Activated naive CD8-positive, alpha-beta T cell treated with anti-CD3 and anti-CD28 coated beads, Interleukin-2, amount 10 ng/mL, durations not matched to agents 7 days and 5 days (primary cell): Measurements from ENCODE around the gene HS3ST5. TPM values are rescaled to one million over a fixed set of nuclear protein-coding genes. Genes with fewer than 3 reads are reported as not detected.

Experiments used
- ATAC-seq: fragments of 150-1000 bp; cut with Tn5 transposase; one replicate; pipeline ENCODE4 v1.10.0; 2021; ENCODE audit warnings: low read depth, moderate library complexity
- POLR2A ChIA-PET: fragments of 350-600 bp; sonication (Branson Sonifier 250); formaldehyde crosslinking; loops from one replicate; lab custom pipeline; 2021; ENCODE audit warnings: antibody characterized with exemption; lab: Charles Lee
- DNase-seq: peaks from one replicate; pipeline ENCODE4 v3.0.0; 2021
- H3K27ac Mint-ChIP-seq: one replicate; pipeline ENCODE4 v1.8.0; 2022; ENCODE audit warnings: mild to moderate bottlenecking, mixed read lengths
- H3K27me3 Mint-ChIP-seq: one replicate; pipeline ENCODE4 v1.8.0; 2022; ENCODE audit warnings: mild to moderate bottlenecking, moderate library complexity, mixed read lengths
- H3K36me3 Mint-ChIP-seq: one replicate; pipeline ENCODE4 v1.8.0; 2021; ENCODE audit warnings: mild to moderate bottlenecking, mixed read lengths
- H3K4me1 Mint-ChIP-seq: one replicate; pipeline ENCODE4 v1.8.0; 2021; ENCODE audit warnings: mixed read lengths
- H3K4me3 Mint-ChIP-seq: one replicate; pipeline ENCODE4 v1.8.0; 2022; ENCODE audit warnings: mild to moderate bottlenecking, moderate library complexity, mixed read lengths
- H3K9me3 Mint-ChIP-seq: one replicate; pipeline ENCODE4 v1.8.0; 2021; ENCODE audit warnings: mixed read lengths
- total RNA-seq, 2 experiments: library from RNA; stranded (reverse); gene quantifications; one replicate each; pipeline ENCODE4 v1.2.3, GENCODE V29; 2021

HS3ST5 gene
- total RNA-seq: not detected

- peaks cover 1% of the 10 kb centered on the region for H3K36me3 Mint-ChIP-seq
- H3K27me3 Mint-ChIP-seq: peaks cover 38% of the 10 kb centered on the region
- POLR2A ChIA-PET: no interaction called here
- H3K27ac Mint-ChIP-seq: no peak within 1 kb of the TSS
- ATAC-seq (peak; percentile 50), DNase-seq (peak; percentile 32)
- peak within 1 kb of the TSS; percentile 38 for H3K4me3 Mint-ChIP-seq
- peaks cover 6% of the 10 kb centered on the region for H3K4me1 Mint-ChIP-seq
- H3K9me3 Mint-ChIP-seq: no peaks in the 10 kb centered on the region
Observed at GRCh38 chr6:114342826-114343781, at the start of gene HS3ST5. Gene HS3ST5 (minus strand): TSS chr6:114343023. CDS start chr6:114062845, 280,178 bp downstream.

GRCh38 chr6:114390176-114390575 is 47.4 kb upstream of the HS3ST5 start:
- ATAC-seq: no peak
- POLR2A ChIA-PET: no interaction called here
- Mint-ChIP-seq H3K4me3 (no peak overlapping the region), H3K4me1 (no peaks in the 10 kb centered on the region), H3K9me3 (no peaks in the 10 kb centered on the region), H3K27me3 (no peaks in the 10 kb centered on the region), H3K36me3 (no peaks in the 10 kb centered on the region), H3K27ac (no peak overlapping the region)
- no peak for DNase-seq

GRCh38 chr6:114389111-114389510 is 46.3 kb upstream of the HS3ST5 start:
- H3K4me3 Mint-ChIP-seq: no peak overlapping the region
- no peaks in the 10 kb centered on the region for H3K27me3 Mint-ChIP-seq
- POLR2A ChIA-PET: no interaction called here
- no peaks in the 10 kb centered on the region for H3K4me1 Mint-ChIP-seq
- H3K27ac Mint-ChIP-seq: no peak overlapping the region
- no peaks in the 10 kb centered on the region for H3K36me3 Mint-ChIP-seq
- DNase-seq: no peak
- H3K9me3 Mint-ChIP-seq: no peaks in the 10 kb centered on the region
- no peak for ATAC-seq

GRCh38 chr6:114382406-114382805 is 39.6 kb upstream of the HS3ST5 start:
- Mint-ChIP-seq H3K4me1 (no peaks in the 10 kb centered on the region), H3K27ac (no peak overlapping the region), H3K36me3 (no peaks in the 10 kb centered on the region), H3K4me3 (no peak overlapping the region), H3K9me3 (no peaks in the 10 kb centered on the region), H3K27me3 (no peaks in the 10 kb centered on the region)
- DNase-seq (no peak), ATAC-seq (no peak)
- POLR2A ChIA-PET: no interaction called here

- H3K27ac Mint-ChIP-seq: no peak overlapping the region
- POLR2A ChIA-PET: no interaction called here
- H3K4me3 Mint-ChIP-seq: no peak overlapping the region
- H3K36me3 Mint-ChIP-seq: no peaks in the 10 kb centered on the region
- no peaks in the 10 kb centered on the region for H3K9me3 Mint-ChIP-seq
- H3K4me1 Mint-ChIP-seq: no peaks in the 10 kb centered on the region
- ATAC-seq (no peak), DNase-seq (no peak)
- no peaks in the 10 kb centered on the region for H3K27me3 Mint-ChIP-seq
Observed at GRCh38 chr6:114377881-114378280, 35.1 kb upstream of the HS3ST5 start.

- H3K4me3 Mint-ChIP-seq: no peak overlapping the region
- no peak overlapping the region for H3K27ac Mint-ChIP-seq
- DNase-seq: no peak
- POLR2A ChIA-PET: no interaction called here
- no peaks in the 10 kb centered on the region for H3K4me1 Mint-ChIP-seq
- no peak for ATAC-seq
- H3K36me3 Mint-ChIP-seq: no peaks in the 10 kb centered on the region
- no peaks in the 10 kb centered on the region for H3K9me3 Mint-ChIP-seq
- H3K27me3 Mint-ChIP-seq: no peaks in the 10 kb centered on the region
Observed at GRCh38 chr6:114376611-114377175, 33.9 kb upstream of the HS3ST5 start.

- DNase-seq (no peak), ATAC-seq (no peak)
- H3K4me1 Mint-ChIP-seq: no peaks in the 10 kb centered on the region
- H3K27ac Mint-ChIP-seq: no peak overlapping the region
- no peaks in the 10 kb centered on the region for H3K27me3 Mint-ChIP-seq
- no peaks in the 10 kb centered on the region for H3K9me3 Mint-ChIP-seq
- H3K4me3 Mint-ChIP-seq: no peak overlapping the region
- POLR2A ChIA-PET: no interaction called here
- no peaks in the 10 kb centered on the region for H3K36me3 Mint-ChIP-seq
Observed at GRCh38 chr6:114375541-114376192, 32.8 kb upstream of the HS3ST5 start.

GRCh38 chr6:114367315-114367961 is 24.6 kb upstream of the HS3ST5 start:
- Mint-ChIP-seq H3K9me3 (no peaks in the 10 kb centered on the region), H3K27me3 (no peaks in the 10 kb centered on the region), H3K36me3 (no peaks in the 10 kb centered on the region), H3K4me3 (no peak overlapping the region), H3K4me1 (no peaks in the 10 kb centered on the region), H3K27ac (no peak overlapping the region)
- DNase-seq: no peak
- POLR2A ChIA-PET: no interaction called here
- no peak for ATAC-seq

GRCh38 chr6:114366899-114367298 is 24.1 kb upstream of the HS3ST5 start:
- Mint-ChIP-seq H3K27ac (no peak overlapping the region), H3K4me1 (no peaks in the 10 kb centered on the region), H3K4me3 (no peak overlapping the region), H3K27me3 (no peaks in the 10 kb centered on the region), H3K9me3 (no peaks in the 10 kb centered on the region), H3K36me3 (no peaks in the 10 kb centered on the region)
- ATAC-seq (no peak), DNase-seq (no peak)
- POLR2A ChIA-PET: no interaction called here

- Mint-ChIP-seq H3K9me3 (no peaks in the 10 kb centered on the region), H3K36me3 (no peaks in the 10 kb centered on the region), H3K27ac (no peak overlapping the region), H3K4me1 (no peaks in the 10 kb centered on the region), H3K27me3 (no peaks in the 10 kb centered on the region), H3K4me3 (no peak overlapping the region)
- POLR2A ChIA-PET: no interaction called here
- DNase-seq: no peak
- ATAC-seq: no peak
Observed at GRCh38 chr6:114364301-114364700, 21.5 kb upstream of the HS3ST5 start.

GRCh38 chr6:114362957-114363356 is 20.1 kb upstream of the HS3ST5 start:
- no peaks in the 10 kb centered on the region for H3K27me3 Mint-ChIP-seq
- ATAC-seq: no peak
- DNase-seq: no peak
- H3K36me3 Mint-ChIP-seq: no peaks in the 10 kb centered on the region
- no peak overlapping the region for H3K4me3 Mint-ChIP-seq
- POLR2A ChIA-PET: no interaction called here
- H3K27ac Mint-ChIP-seq: no peak overlapping the region
- H3K4me1 Mint-ChIP-seq: no peaks in the 10 kb centered on the region
- H3K9me3 Mint-ChIP-seq: no peaks in the 10 kb centered on the region

- Mint-ChIP-seq H3K4me1 (no peaks in the 10 kb centered on the region), H3K9me3 (no peaks in the 10 kb centered on the region), H3K36me3 (no peaks in the 10 kb centered on the region), H3K27me3 (no peaks in the 10 kb centered on the region), H3K4me3 (no peak overlapping the region), H3K27ac (no peak overlapping the region)
- POLR2A ChIA-PET: no interaction called here
- no peak for DNase-seq
- ATAC-seq: no peak
Observed at GRCh38 chr6:114362396-114362795, 19.6 kb upstream of the HS3ST5 start.

- no peak for ATAC-seq
Observed at GRCh38 chr6:114361036-114361435, 18.2 kb upstream of the HS3ST5 start.

More at GRCh38 chr6:114361036-114361435, 18.2 kb upstream of the HS3ST5 start:
- Mint-ChIP-seq H3K4me1 (no peaks in the 10 kb centered on the region), H3K36me3 (no peaks in the 10 kb centered on the region), H3K27ac (no peak overlapping the region), H3K9me3 (no peaks in the 10 kb centered on the region), H3K4me3 (no peak overlapping the region), H3K27me3 (no peaks in the 10 kb centered on the region)
- POLR2A ChIA-PET: no interaction called here
- no peak for DNase-seq
